Effector memory CD4-positive, alpha-beta T cell (primary cell): Measurements from ENCODE around the gene MTHFD1.

Experiments used
- DNase-seq, 3 donors: peaks; one replicate each; pipeline ENCODE4 v3.0.0-alpha.2; 2020
- H3K27ac ChIP-seq: 2 replicates; pipeline ENCODE4 v1.7.0; 2013; ENCODE audit warnings: mild to moderate bottlenecking, low read length, moderate library complexity; ENCODE audit not compliant: insufficient read depth, poor library complexity, severe bottlenecking
- H3K27me3 ChIP-seq: replicated peaks from 2 replicates; pipeline ENCODE4 v1.7.0; 2013; ENCODE audit warnings: mild to moderate bottlenecking, low read length; ENCODE audit not compliant: insufficient read depth, control insufficient read depth, poor library complexity, severe bottlenecking
- H3K36me3 ChIP-seq: 2 replicates; pipeline ENCODE4 v1.7.0; 2013; ENCODE audit warnings: mild to moderate bottlenecking, low read length, moderate library complexity; ENCODE audit not compliant: control insufficient read depth, insufficient read depth
- H3K4me1 ChIP-seq: 2 replicates; pipeline ENCODE4 v1.7.0; 2013; ENCODE audit warnings: low read length, mild to moderate bottlenecking; ENCODE audit not compliant: control insufficient read depth, insufficient read depth, poor library complexity, severe bottlenecking
- H3K4me3 ChIP-seq: 2 replicates; pipeline ENCODE4 v1.7.0; 2013; ENCODE audit warnings: low read length, low read depth, mild to moderate bottlenecking; ENCODE audit not compliant: insufficient read depth, poor library complexity, severe bottlenecking
- H3K9me3 ChIP-seq: 2 replicates; pipeline ENCODE4 v1.7.0; 2013; ENCODE audit warnings: mild to moderate bottlenecking, low read length, moderate library complexity; ENCODE audit not compliant: control insufficient read depth

The MTHFD1 gene

GRCh38 chr14:64465191-64465822 is 77.2 kb downstream of the MTHFD1 start, which contains the start of gene AKAP5:
AKAP5 (plus strand) TSS chr14:64465499; CDS start chr14:64468395, 2,896 bp downstream.
- no peak within 1 kb of the TSS for H3K27ac ChIP-seq
- H3K9me3 ChIP-seq = no peaks in the 10 kb centered on the region
- H3K36me3 ChIP-seq = peaks cover 2% of the 10 kb centered on the region
- peaks cover 11% of the 10 kb centered on the region for H3K4me1 ChIP-seq
- peak; percentile 53 to 59 (median 57) for DNase-seq
- H3K27me3 ChIP-seq = no peaks in the 10 kb centered on the region
- H3K4me3 ChIP-seq = peak within 1 kb of the TSS; percentile 70

- DNase-seq = no peak
- H3K4me1 ChIP-seq = peaks cover 11% of the 10 kb centered on the region
- H3K4me3 ChIP-seq = peak overlapping the region; percentile 70
- no peak overlapping the region for H3K27ac ChIP-seq
- H3K27me3 ChIP-seq = no peaks in the 10 kb centered on the region
- no peaks in the 10 kb centered on the region for H3K9me3 ChIP-seq
- peaks cover 2% of the 10 kb centered on the region for H3K36me3 ChIP-seq
These were observed 77.8 kb downstream of the MTHFD1 start for GRCh38 chr14:64465831-64466554.

- Histone ChIP-seq H3K27me3 (no peaks in the 10 kb centered on the region), H3K27ac (no peak overlapping the region), H3K4me3 (no peak overlapping the region), H3K4me1 (peaks cover 11% of the 10 kb centered on the region), H3K36me3 (peaks cover 2% of the 10 kb centered on the region), H3K9me3 (no peaks in the 10 kb centered on the region)
- no peak for DNase-seq
These were observed 78.9 kb downstream of the MTHFD1 start for GRCh38 chr14:64467101-64467500.

- DNase-seq = no peak
- peaks cover 11% of the 10 kb centered on the region for H3K4me1 ChIP-seq
- no peak overlapping the region for H3K4me3 ChIP-seq
- no peaks in the 10 kb centered on the region for H3K36me3 ChIP-seq
- H3K27me3 ChIP-seq = no peaks in the 10 kb centered on the region
- no peaks in the 10 kb centered on the region for H3K9me3 ChIP-seq
- no peak overlapping the region for H3K27ac ChIP-seq
These were observed 79.4 kb downstream of the MTHFD1 start for GRCh38 chr14:64467566-64467965.

GRCh38 chr14:64468451-64468850 is 80.3 kb downstream of the MTHFD1 start:
- H3K4me1 ChIP-seq = peaks cover 11% of the 10 kb centered on the region
- no peaks in the 10 kb centered on the region for H3K9me3 ChIP-seq
- H3K4me3 ChIP-seq = no peak overlapping the region
- no peaks in the 10 kb centered on the region for H3K36me3 ChIP-seq
- H3K27ac ChIP-seq = no peak overlapping the region
- no peak for DNase-seq
- no peaks in the 10 kb centered on the region for H3K27me3 ChIP-seq

GRCh38 chr14:64474041-64474440 is 85.9 kb downstream of the MTHFD1 start:
- H3K4me3 ChIP-seq = no peak overlapping the region
- no peak for DNase-seq
- no peaks in the 10 kb centered on the region for H3K36me3 ChIP-seq
- no peaks in the 10 kb centered on the region for H3K27me3 ChIP-seq
- no peaks in the 10 kb centered on the region for H3K9me3 ChIP-seq
- H3K27ac ChIP-seq = no peak overlapping the region
- no peaks in the 10 kb centered on the region for H3K4me1 ChIP-seq

- H3K4me1 ChIP-seq = no peaks in the 10 kb centered on the region
- no peak overlapping the region for H3K4me3 ChIP-seq
These were observed 86.5 kb downstream of the MTHFD1 start for GRCh38 chr14:64474698-64475097.

GRCh38 chr14:64475585-64476273 is 87.6 kb downstream of the MTHFD1 start:
- H3K9me3 ChIP-seq = no peaks in the 10 kb centered on the region
- no peaks in the 10 kb centered on the region for H3K27me3 ChIP-seq
- H3K27ac ChIP-seq = no peak overlapping the region
- H3K4me1 ChIP-seq = no peaks in the 10 kb centered on the region
- no peaks in the 10 kb centered on the region for H3K36me3 ChIP-seq
- no peak overlapping the region for H3K4me3 ChIP-seq
- DNase-seq = no peak

More at GRCh38 chr14:64474698-64475097, 86.5 kb downstream of the MTHFD1 start:
- Histone ChIP-seq H3K9me3 (no peaks in the 10 kb centered on the region), H3K27ac (no peak overlapping the region), H3K27me3 (no peaks in the 10 kb centered on the region), H3K36me3 (no peaks in the 10 kb centered on the region)
- DNase-seq = no peak

GRCh38 chr14:64476438-64476837 is 88.3 kb downstream of the MTHFD1 start:
- no peaks in the 10 kb centered on the region for H3K9me3 ChIP-seq
- H3K4me3 ChIP-seq = no peak overlapping the region
- H3K27ac ChIP-seq = no peak overlapping the region
- no peaks in the 10 kb centered on the region for H3K27me3 ChIP-seq
- no peaks in the 10 kb centered on the region for H3K36me3 ChIP-seq
- H3K4me1 ChIP-seq = no peaks in the 10 kb centered on the region
- no peak for DNase-seq
